K562 (cell line): ENCODE results near the gene OR7G1. TPM values are rescaled to one million over a fixed set of nuclear protein-coding genes. Genes with fewer than 3 reads are reported as not detected.

Source experiments
- ATAC-seq: fragments of 200-7000 bp; cut with Tn5 transposase; 3 replicates; pipeline ENCODE4 v1.9.1; 2020; ENCODE audit warnings: moderate library complexity
- BruUV-seq: library from RNA; stranded (reverse); fragments of 400-500 nt; replicated peaks from 2 replicates; lab custom pipeline; 2021; lab: Mats Ljungman, UMichigan
- CTCF ChIA-PET: fragments of 300-600 bp; formaldehyde crosslinking; extraction: SDS; loops from one replicate; lab custom pipeline; 2021; ENCODE audit warnings: low intra/inter-chr PET ratio; lab: Yijun Ruan, JAX
- POLR2A ChIA-PET: fragments of 300-600, 350-650 bp; sonication (Branson Sonifier 250); formaldehyde crosslinking; extraction: SDS; loops from one replicate; lab custom pipeline; 2021; ENCODE audit warnings: antibody characterized with exemption, inconsistent platforms; lab: Yijun Ruan, JAX
- DNase-seq, 4 experiments: peaks; one replicate each; pipeline versions ENCODE4 v3.0.0 to v3.0.0-alpha.2; 2011 to 2018; ENCODE audit warnings: low spot score in 3 of 4, mixed read lengths in 3 of 4; ENCODE audit errors: extremely low read depth in 1 of 4
- FAIRE-seq: peaks from 2 replicates; lab custom pipeline; 2011; peaks lifted over from hg19 to GRCh38; lab: Jason Lieb, UNC
- H2AFZ ChIP-seq: 2 replicates; pipeline ENCODE4 v1.6.0; 2011; ENCODE audit warnings: low read depth, low read length, control low read depth, inconsistent platforms
- H3K27ac ChIP-seq: fragments of 200-600 bp; 3 replicates; pipeline ENCODE4 v1.8.0; 2011; ENCODE audit warnings: low read depth, mild to moderate bottlenecking, control low read depth, inconsistent platforms, low read length, moderate library complexity, mixed read lengths; ENCODE audit errors: extremely low read depth
- H3K27me3 ChIP-seq, 2 experiments: fragments of 300-600 bp in 1 of 2; 2 replicates in 1 of 2; 3 replicates in 1 of 2; pipeline versions ENCODE4 v1.6.0 to v1.8.0; 2011; ENCODE audit warnings: inconsistent platforms in 2 of 2, low read length in 2 of 2, mild to moderate bottlenecking in 1 of 2, mixed read lengths in 1 of 2, moderate library complexity in 1 of 2; ENCODE audit not compliant: control insufficient read depth in 2 of 2, insufficient read depth in 2 of 2
- H3K36me3 ChIP-seq: fragments of 300-600 bp; 3 replicates; pipeline ENCODE4 v1.8.0; 2011; ENCODE audit warnings: mild to moderate bottlenecking, low read length, inconsistent platforms; ENCODE audit not compliant: control insufficient read depth, insufficient read depth
- H3K4me1 ChIP-seq, 2 experiments: fragments of 200-600 bp in 1 of 2; replicated peaks in 1 of 2; 2 replicates in 1 of 2; 3 replicates in 1 of 2; pipeline versions ENCODE4 v1.5.1 to v1.8.0; 2011; ENCODE audit warnings: inconsistent platforms in 2 of 2, low read length in 2 of 2, mild to moderate bottlenecking in 1 of 2, mixed read lengths in 1 of 2, moderate library complexity in 1 of 2; ENCODE audit not compliant: control insufficient read depth in 2 of 2, insufficient read depth in 2 of 2
- H3K4me2 ChIP-seq: 2 replicates; pipeline ENCODE4 v1.6.1; 2011; ENCODE audit warnings: low read length, control low read depth, inconsistent platforms, mixed read lengths; ENCODE audit not compliant: insufficient read depth
- H3K4me3 ChIP-seq: fragments of 200-600 bp; sonication (generic), shearing (Covaris generic); 2 replicates; pipeline ENCODE4 v1.5.1; 2016; ENCODE audit warnings: control low read depth, inconsistent platforms
- H3K79me2 ChIP-seq: fragments of 200-600 bp; 3 replicates; pipeline ENCODE4 v1.8.0; 2011; ENCODE audit warnings: low read length, inconsistent platforms; ENCODE audit not compliant: control insufficient read depth, insufficient read depth
- H3K9ac ChIP-seq, 2 experiments: 2 replicates each; pipeline versions ENCODE4 v1.6.0 to v1.6.1; 2011; ENCODE audit warnings: low read depth in 2 of 2, low read length in 2 of 2, control low read depth in 1 of 2, inconsistent platforms in 1 of 2, mild to moderate bottlenecking in 1 of 2, mixed read lengths in 1 of 2; ENCODE audit not compliant: insufficient read depth in 1 of 2
- H3K9me1 ChIP-seq: one replicate; pipeline ENCODE4 v1.6.0; 2011; ENCODE audit warnings: inconsistent platforms, mild to moderate bottlenecking, low read length, moderate library complexity; ENCODE audit not compliant: control insufficient read depth, insufficient read depth
- H3K9me3 ChIP-seq: replicated peaks from 2 replicates; pipeline ENCODE4 v1.5.1; 2011; ENCODE audit warnings: low read depth, low read length, inconsistent platforms; ENCODE audit not compliant: control insufficient read depth, insufficient read depth
- H4K20me1 ChIP-seq: replicated peaks from 2 replicates; pipeline ENCODE4 v1.6.1; 2011; ENCODE audit warnings: low read length, inconsistent platforms, mixed read lengths; ENCODE audit not compliant: control insufficient read depth, insufficient read depth
- TOE1 ChIP-seq, 2 experiments: fragments of 450-650 bp in 1 of 2; sonication (generic) in 1 of 2; formaldehyde crosslinking in 1 of 2; IDR thresholded peaks; 2 replicates each; pipeline versions ENCODE4 v1.7.1 to v1.8.0; 2016 to 2022; ENCODE audit warnings: borderline replicate concordance in 2 of 2, mild to moderate bottlenecking in 2 of 2, antibody characterized with exemption in 1 of 2, inconsistent platforms in 1 of 2, low read depth in 1 of 2, missing genetic modification reagents in 1 of 2, moderate library complexity in 1 of 2
- ZNF23 ChIP-seq: fragments of 250-450 bp; sonication (Bioruptor Pico); IDR thresholded peaks from 2 replicates; pipeline ENCODE4 v1.4.0; 2020; ENCODE audit warnings: mild to moderate bottlenecking
- WGBS: fragments of 100-300 bp; shearing (Covaris generic); methylation state at CpG from one replicate; pipeline ENCODE4 v1.1.6; 2016; ENCODE audit warnings: low coverage, mixed read lengths; ENCODE audit not compliant: insufficient coverage; ENCODE audit errors: missing lambda C conversion rate; 5-methylcytosine and 5-hydroxymethylcytosine counted together
- in situ Hi-C: fragments of 300-500 bp; cut with MboI; formaldehyde crosslinking; loops from 4 replicates; pipeline ENCODE4 v1.15.0; 2018; ENCODE audit warnings: inconsistent platforms, mixed read lengths
- intact Hi-C: fragments of 100-400 bp; cut with micrococcal nuclease; formaldehyde crosslinking; loops from 2 replicates; pipeline ENCODE4 v1.14.2; 2022
- polyA plus RNA-seq, 8 experiments: library from polyadenylated mRNA; depleted of rRNA in 4 of 8; stranded (reverse) in 5 of 8; unstranded in 3 of 8; fragments of >200 nt; fragmentation: Nextera tagmentation in 2 of 8; fragmentation: Illumina TruSeq in 1 of 8; extraction: Ambion mirVana in 2 of 8; extraction: Trizol in 1 of 8; gene quantifications; 2 replicates each; pipeline versions ENCODE4 v1.2.1 to v1.2.3, GENCODE V29; 2011 to 2014; ENCODE audit warnings: inconsistent platforms in 1 of 8, missing spikeins in 1 of 8
- total RNA-seq, 7 experiments: library from RNA; depleted of rRNA in 6 of 7; stranded (reverse); fragments of >200 nt in 6 of 7; fragmentation: Illumina TruSeq in 2 of 7; extraction: Trizol in 2 of 7; gene quantifications; 2 replicates each; pipeline versions ENCODE4 v1.2.1 to v1.2.3, GENCODE V29; 2011 to 2021; ENCODE audit warnings: low replicate concordance in 1 of 7
- TF ChIP-seq, protein P1 (sequence below): fragments of 200-800 bp; sonication (Bioruptor generic); IDR thresholded peaks from 2 replicates; pipeline ENCODE4 v1.6.1; 2017; ENCODE audit warnings: missing genetic modification characterization, missing compliant biosample characterization
- TF ChIP-seq, protein P2 (sequence below): fragments of 450-650 bp; IDR thresholded peaks from 2 replicates; pipeline ENCODE4 v1.6.1; 2016; ENCODE audit warnings: mild to moderate bottlenecking, moderate library complexity

The OR7G1 gene
- total and polyA plus RNA-seq, 9 of the 15 experiments (the other 6 are each of a cell fraction or from before 2014, with no cell fraction given) = not detected

DNA sequence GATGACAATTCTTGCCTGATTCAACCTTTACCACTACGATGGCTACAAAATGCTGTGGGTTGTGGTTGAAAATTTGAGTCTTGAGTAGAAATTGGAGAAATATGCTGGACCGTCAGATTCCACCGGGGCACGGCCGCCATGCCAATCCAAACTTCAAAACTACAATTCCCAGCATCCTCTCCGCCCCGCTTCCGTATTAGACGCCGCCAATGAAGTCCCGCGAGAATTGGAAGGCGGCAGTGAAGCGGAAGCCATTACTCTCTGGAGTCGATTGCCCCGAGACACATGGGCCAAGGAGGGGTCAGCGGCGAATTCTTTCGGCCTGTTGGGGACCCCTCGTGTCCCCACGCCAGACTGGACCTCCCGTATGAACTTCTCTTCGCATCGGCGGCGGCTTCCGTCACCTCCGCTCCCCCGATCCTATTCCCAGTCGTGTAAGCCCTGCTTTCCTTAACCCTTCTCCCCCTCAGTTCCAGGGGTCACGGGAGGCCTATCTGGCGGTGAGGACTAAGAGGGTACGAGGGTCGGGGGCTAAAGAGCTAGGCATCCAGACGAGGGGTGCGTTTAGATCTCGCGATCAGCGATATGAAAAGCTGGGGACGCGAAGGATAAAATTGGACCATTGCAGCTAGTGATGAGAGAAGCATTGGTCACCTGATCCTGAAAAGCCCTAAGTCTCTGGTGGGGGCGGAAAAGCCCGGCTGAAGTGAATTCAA is 24.8 kb upstream of the OR7G1 start, which contains the start of gene ZNF317 (continued):
- no peak; the same call in 1 of the 2 replicates for TF ChIP-seq TOE1 (IDR thresholded peaks at IDR 0.05; ENCODE audit: borderline replicate concordance)
- no peak for TF ChIP-seq TOE1 (CRISPR knock-in tag; IDR thresholded peaks at IDR 0.05; ENCODE audit: borderline replicate concordance, low read depth)

DNA sequence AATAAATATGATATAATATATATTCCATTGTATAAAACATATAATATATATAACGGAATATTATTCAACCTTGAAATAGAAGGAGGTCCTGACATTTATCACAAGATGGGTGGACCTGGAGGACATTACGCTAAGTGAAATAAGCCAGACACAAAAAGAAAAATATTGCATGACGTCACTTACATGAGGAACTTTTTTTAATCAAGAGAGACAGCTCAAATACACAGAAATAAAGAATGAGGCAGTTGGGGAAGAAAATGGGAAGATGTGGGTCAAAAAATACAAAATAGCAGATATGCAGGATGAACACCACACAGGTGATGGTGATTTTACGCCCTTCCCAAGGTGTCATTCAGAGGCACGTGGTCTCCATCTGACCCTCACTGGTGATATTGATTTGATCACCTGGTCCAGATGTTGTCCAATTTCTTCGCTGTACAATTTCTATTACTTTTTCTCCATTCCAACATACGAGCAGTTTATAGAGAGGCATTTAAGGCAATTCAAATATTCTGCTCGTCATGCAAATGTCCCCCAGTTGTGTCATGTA is 24.1 kb upstream of the OR7G1 start:
- Histone ChIP-seq H3K9ac (peak overlapping the region; percentile 96 to 98; a peak in 3 of 4 replicates), H3K4me1 (peaks cover 0 to 9% of the 10 kb centered on the region in 2 experiments; a peak in 2 of 5 replicates), H4K20me1 (no peaks in the 10 kb centered on the region), H3K27ac (peak overlapping the region; percentile 92), H3K9me3 (peaks cover under 1% of the 10 kb centered on the region), H2AFZ (peak overlapping the region; percentile 100), H3K36me3 (peaks cover 21% of the 10 kb centered on the region), H3K79me2 (peaks cover 46% of the 10 kb centered on the region), H3K27me3 (no peaks in the 10 kb centered on the region), H3K4me3 (peak overlapping the region; percentile 61), H3K4me2 (peak overlapping the region; percentile 93), H3K9me1 (no peaks in the 10 kb centered on the region)
- in situ Hi-C loops = loop anchor here (10.0 kb wide), 2 partner anchors 485 to 655 kb away; partner anchors contain the start of gene ZNF561
- TSS peak; percentile 99 for BruUV-seq
- POLR2A ChIA-PET = no interaction called here
- CTCF ChIA-PET = no interaction called here
- ATAC-seq = peak; percentile 8; the same call in 2 of the 3 replicates
- no peak for DNase-seq
- no peak for FAIRE-seq
- 24% methylated on average over 8 of the region's 8 CpGs for WGBS
- intact Hi-C loops = loop anchor here (5.0 kb wide), 2 partner anchors 168 to 443 kb away; partner anchors contain the start of genes ZNF121 and ZNF699
- TF ChIP-seq ZNF23 (CRISPR knock-in tag) = no peak
- TF ChIP-seq, protein P1, sequence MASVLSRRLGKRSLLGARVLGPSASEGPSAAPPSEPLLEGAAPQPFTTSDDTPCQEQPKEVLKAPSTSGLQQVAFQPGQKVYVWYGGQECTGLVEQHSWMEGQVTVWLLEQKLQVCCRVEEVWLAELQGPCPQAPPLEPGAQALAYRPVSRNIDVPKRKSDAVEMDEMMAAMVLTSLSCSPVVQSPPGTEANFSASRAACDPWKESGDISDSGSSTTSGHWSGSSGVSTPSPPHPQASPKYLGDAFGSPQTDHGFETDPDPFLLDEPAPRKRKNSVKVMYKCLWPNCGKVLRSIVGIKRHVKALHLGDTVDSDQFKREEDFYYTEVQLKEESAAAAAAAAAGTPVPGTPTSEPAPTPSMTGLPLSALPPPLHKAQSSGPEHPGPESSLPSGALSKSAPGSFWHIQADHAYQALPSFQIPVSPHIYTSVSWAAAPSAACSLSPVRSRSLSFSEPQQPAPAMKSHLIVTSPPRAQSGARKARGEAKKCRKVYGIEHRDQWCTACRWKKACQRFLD (CRISPR knock-in tag) = 0 out of 2 replicates have a peak, but pooled peaks have one; percentile 15
- TF ChIP-seq, protein P2, sequence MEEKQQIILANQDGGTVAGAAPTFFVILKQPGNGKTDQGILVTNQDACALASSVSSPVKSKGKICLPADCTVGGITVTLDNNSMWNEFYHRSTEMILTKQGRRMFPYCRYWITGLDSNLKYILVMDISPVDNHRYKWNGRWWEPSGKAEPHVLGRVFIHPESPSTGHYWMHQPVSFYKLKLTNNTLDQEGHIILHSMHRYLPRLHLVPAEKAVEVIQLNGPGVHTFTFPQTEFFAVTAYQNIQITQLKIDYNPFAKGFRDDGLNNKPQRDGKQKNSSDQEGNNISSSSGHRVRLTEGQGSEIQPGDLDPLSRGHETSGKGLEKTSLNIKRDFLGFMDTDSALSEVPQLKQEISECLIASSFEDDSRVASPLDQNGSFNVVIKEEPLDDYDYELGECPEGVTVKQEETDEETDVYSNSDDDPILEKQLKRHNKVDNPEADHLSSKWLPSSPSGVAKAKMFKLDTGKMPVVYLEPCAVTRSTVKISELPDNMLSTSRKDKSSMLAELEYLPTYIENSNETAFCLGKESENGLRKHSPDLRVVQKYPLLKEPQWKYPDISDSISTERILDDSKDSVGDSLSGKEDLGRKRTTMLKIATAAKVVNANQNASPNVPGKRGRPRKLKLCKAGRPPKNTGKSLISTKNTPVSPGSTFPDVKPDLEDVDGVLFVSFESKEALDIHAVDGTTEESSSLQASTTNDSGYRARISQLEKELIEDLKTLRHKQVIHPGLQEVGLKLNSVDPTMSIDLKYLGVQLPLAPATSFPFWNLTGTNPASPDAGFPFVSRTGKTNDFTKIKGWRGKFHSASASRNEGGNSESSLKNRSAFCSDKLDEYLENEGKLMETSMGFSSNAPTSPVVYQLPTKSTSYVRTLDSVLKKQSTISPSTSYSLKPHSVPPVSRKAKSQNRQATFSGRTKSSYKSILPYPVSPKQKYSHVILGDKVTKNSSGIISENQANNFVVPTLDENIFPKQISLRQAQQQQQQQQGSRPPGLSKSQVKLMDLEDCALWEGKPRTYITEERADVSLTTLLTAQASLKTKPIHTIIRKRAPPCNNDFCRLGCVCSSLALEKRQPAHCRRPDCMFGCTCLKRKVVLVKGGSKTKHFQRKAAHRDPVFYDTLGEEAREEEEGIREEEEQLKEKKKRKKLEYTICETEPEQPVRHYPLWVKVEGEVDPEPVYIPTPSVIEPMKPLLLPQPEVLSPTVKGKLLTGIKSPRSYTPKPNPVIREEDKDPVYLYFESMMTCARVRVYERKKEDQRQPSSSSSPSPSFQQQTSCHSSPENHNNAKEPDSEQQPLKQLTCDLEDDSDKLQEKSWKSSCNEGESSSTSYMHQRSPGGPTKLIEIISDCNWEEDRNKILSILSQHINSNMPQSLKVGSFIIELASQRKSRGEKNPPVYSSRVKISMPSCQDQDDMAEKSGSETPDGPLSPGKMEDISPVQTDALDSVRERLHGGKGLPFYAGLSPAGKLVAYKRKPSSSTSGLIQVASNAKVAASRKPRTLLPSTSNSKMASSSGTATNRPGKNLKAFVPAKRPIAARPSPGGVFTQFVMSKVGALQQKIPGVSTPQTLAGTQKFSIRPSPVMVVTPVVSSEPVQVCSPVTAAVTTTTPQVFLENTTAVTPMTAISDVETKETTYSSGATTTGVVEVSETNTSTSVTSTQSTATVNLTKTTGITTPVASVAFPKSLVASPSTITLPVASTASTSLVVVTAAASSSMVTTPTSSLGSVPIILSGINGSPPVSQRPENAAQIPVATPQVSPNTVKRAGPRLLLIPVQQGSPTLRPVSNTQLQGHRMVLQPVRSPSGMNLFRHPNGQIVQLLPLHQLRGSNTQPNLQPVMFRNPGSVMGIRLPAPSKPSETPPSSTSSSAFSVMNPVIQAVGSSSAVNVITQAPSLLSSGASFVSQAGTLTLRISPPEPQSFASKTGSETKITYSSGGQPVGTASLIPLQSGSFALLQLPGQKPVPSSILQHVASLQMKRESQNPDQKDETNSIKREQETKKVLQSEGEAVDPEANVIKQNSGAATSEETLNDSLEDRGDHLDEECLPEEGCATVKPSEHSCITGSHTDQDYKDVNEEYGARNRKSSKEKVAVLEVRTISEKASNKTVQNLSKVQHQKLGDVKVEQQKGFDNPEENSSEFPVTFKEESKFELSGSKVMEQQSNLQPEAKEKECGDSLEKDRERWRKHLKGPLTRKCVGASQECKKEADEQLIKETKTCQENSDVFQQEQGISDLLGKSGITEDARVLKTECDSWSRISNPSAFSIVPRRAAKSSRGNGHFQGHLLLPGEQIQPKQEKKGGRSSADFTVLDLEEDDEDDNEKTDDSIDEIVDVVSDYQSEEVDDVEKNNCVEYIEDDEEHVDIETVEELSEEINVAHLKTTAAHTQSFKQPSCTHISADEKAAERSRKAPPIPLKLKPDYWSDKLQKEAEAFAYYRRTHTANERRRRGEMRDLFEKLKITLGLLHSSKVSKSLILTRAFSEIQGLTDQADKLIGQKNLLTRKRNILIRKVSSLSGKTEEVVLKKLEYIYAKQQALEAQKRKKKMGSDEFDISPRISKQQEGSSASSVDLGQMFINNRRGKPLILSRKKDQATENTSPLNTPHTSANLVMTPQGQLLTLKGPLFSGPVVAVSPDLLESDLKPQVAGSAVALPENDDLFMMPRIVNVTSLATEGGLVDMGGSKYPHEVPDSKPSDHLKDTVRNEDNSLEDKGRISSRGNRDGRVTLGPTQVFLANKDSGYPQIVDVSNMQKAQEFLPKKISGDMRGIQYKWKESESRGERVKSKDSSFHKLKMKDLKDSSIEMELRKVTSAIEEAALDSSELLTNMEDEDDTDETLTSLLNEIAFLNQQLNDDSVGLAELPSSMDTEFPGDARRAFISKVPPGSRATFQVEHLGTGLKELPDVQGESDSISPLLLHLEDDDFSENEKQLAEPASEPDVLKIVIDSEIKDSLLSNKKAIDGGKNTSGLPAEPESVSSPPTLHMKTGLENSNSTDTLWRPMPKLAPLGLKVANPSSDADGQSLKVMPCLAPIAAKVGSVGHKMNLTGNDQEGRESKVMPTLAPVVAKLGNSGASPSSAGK = peak; percentile 46; the same call in 1 of the 2 replicates
